ENCODE results near the gene ZNF804A. TPM values are rescaled to one million over a fixed set of nuclear protein-coding genes. Genes with fewer than 3 reads are reported as not detected.

The ZNF804A gene
- total and polyA plus RNA-seq, 2 experiments from 2014 or later = 0.65 to 0.70 TPM

GRCh38 chr2:184769686-184770085 is 171.4 kb downstream of the ZNF804A start:
- 90% methylated on average over 1 of the region's 1 CpG for WGBS, 2 experiments (ENCODE audit: low coverage in 1 of 2, low lambda C conversion rate in 2 of 2, missing lambda C conversion rate in 2 of 2)
- H3K4me1 ChIP-seq (ENCODE audit: insufficient read depth) = peaks cover 12% of the 10 kb centered on the region
- no peaks in the 10 kb centered on the region for H3K9me3 ChIP-seq (ENCODE audit: low read depth)
- H4K20me1 ChIP-seq (ENCODE audit: insufficient read depth) = no peaks in the 10 kb centered on the region
- H3K9me2 ChIP-seq (ENCODE audit: insufficient read depth) = no peaks in the 10 kb centered on the region
- no peak overlapping the region for H3K4me2 ChIP-seq (ENCODE audit: unreplicated experiment)
- TF ChIP-seq EZH2 (IDR thresholded peaks at IDR 0.05; ENCODE audit: insufficient read depth, poor library complexity, severe bottlenecking) (no peak), EZH2phosphoT487 (IDR thresholded peaks at IDR 0.05; ENCODE audit: insufficient read depth, low read depth) (no peak)
- H3K9ac ChIP-seq = no peak overlapping the region
- H2AFZ ChIP-seq = no peak overlapping the region
- no peak overlapping the region for H3K27ac ChIP-seq
- H3F3A ChIP-seq (ENCODE audit: insufficient read depth) = peaks cover 4% of the 10 kb centered on the region; the same call in 1 of the 2 replicates
- no peak overlapping the region for H3K4me3 ChIP-seq
- DNase-seq = no peak
- no peaks in the 10 kb centered on the region for H3K79me2 ChIP-seq (ENCODE audit: insufficient read depth)
- no peaks in the 10 kb centered on the region for H3K27me3 ChIP-seq (replicated peaks; ENCODE audit: insufficient read depth)
- in situ Hi-C loops (cut with MboI) = no loop called here
- no peaks in the 10 kb centered on the region for H3K36me3 ChIP-seq (ENCODE audit: low read depth)

DNA sequence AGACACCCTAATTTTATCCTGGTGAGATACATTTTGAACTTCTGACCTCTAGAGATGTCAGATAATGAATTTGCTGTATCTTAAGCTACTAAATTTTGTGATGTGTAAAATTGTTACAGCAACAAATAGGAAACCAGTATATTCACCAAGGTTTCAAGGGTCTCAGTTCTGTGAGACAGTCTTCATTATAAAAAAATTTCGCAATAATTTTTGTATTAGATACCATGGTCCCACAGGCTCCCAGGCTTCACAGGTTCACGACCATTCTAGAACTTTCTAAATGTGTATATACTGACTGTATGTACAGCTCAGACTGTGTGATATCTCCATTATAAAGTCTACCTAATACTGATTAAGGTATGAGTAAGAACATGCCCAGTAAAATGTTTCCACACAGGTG is 181.4 kb downstream of the ZNF804A start:
- H3K9me2 ChIP-seq (ENCODE audit: insufficient read depth) = 0 out of 2 replicates have a peak, but pooled peaks cover 3% of the 10 kb centered on the region
- H3K9me3 ChIP-seq (ENCODE audit: low read depth) = no peaks in the 10 kb centered on the region
- no peak overlapping the region for H3K4me2 ChIP-seq (ENCODE audit: unreplicated experiment)
- H3F3A ChIP-seq (ENCODE audit: insufficient read depth) = no peaks in the 10 kb centered on the region
- H3K79me2 ChIP-seq (ENCODE audit: insufficient read depth) = no peaks in the 10 kb centered on the region
- no peak overlapping the region for H3K9ac ChIP-seq
- H3K36me3 ChIP-seq (ENCODE audit: low read depth) = no peaks in the 10 kb centered on the region
- no peaks in the 10 kb centered on the region for H3K27me3 ChIP-seq (replicated peaks; ENCODE audit: insufficient read depth)
- no peak overlapping the region for H3K4me3 ChIP-seq
- H3K27ac ChIP-seq = no peak overlapping the region
- H2AFZ ChIP-seq = no peak overlapping the region
- WGBS, 2 experiments (ENCODE audit: low coverage in 1 of 2, low lambda C conversion rate in 2 of 2, missing lambda C conversion rate in 2 of 2) = 85% methylated on average over 2 of the region's 2 CpGs
- in situ Hi-C loops (cut with MboI) = no loop called here
- peaks cover 5% of the 10 kb centered on the region; the same call in 1 of the 2 replicates for H3K4me1 ChIP-seq (ENCODE audit: insufficient read depth)
- no peak for DNase-seq
- H4K20me1 ChIP-seq (ENCODE audit: insufficient read depth) = no peaks in the 10 kb centered on the region
- TF ChIP-seq EZH2phosphoT487 (IDR thresholded peaks at IDR 0.05; ENCODE audit: insufficient read depth, low read depth) (no peak), EZH2 (IDR thresholded peaks at IDR 0.05; ENCODE audit: insufficient read depth, poor library complexity, severe bottlenecking) (no peak)

- Histone ChIP-seq H3K4me2 (ENCODE audit: unreplicated experiment) (no peak overlapping the region), H3K27ac (no peak overlapping the region), H3K27me3 (replicated peaks; ENCODE audit: insufficient read depth) (no peaks in the 10 kb centered on the region), H3K9ac (no peak overlapping the region), H3K4me3 (no peak overlapping the region), H4K20me1 (ENCODE audit: insufficient read depth) (no peaks in the 10 kb centered on the region), H3K9me3 (ENCODE audit: low read depth) (no peaks in the 10 kb centered on the region), H3F3A (ENCODE audit: insufficient read depth) (no peaks in the 10 kb centered on the region), H3K79me2 (ENCODE audit: insufficient read depth) (no peaks in the 10 kb centered on the region), H3K9me2 (ENCODE audit: insufficient read depth) (0 out of 2 replicates have a peak, but pooled peaks cover 3% of the 10 kb centered on the region), H2AFZ (no peak overlapping the region), H3K36me3 (ENCODE audit: low read depth) (no peaks in the 10 kb centered on the region), H3K4me1 (ENCODE audit: insufficient read depth) (peaks cover 5% of the 10 kb centered on the region; the same call in 1 of the 2 replicates)
- in situ Hi-C loops (cut with MboI) = no loop called here
- no peak for DNase-seq
- TF ChIP-seq EZH2 (IDR thresholded peaks at IDR 0.05; ENCODE audit: insufficient read depth, poor library complexity, severe bottlenecking) (no peak), EZH2phosphoT487 (IDR thresholded peaks at IDR 0.05; ENCODE audit: insufficient read depth, low read depth) (no peak)
- WGBS, 2 experiments (ENCODE audit: low coverage in 1 of 2, low lambda C conversion rate in 2 of 2, missing lambda C conversion rate in 2 of 2) = 24 to 33% methylated on average over 1 of the region's 1 CpG
These were observed 182.1 kb downstream of the ZNF804A start for GRCh38 chr2:184780384-184780783.

DNA sequence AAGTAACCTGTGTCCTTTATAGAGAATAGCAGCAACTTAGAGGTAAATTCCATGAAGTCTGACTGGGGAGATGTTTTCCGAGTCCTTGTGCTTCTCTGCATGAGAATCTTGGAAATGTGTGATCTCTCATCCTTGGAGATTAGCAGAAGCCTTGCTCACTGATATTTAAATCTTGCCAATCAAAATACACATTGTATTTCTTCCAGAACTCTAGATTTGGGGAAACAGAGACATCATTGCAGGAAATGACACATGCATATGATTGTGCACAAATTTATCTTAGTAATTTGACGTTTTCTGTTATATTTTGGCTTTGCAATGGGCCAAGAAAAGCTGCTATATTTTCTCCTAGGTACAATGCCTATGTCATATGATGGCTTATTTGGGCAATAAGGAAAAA is 182.6 kb downstream of the ZNF804A start:
- WGBS, 2 experiments (ENCODE audit: low coverage in 1 of 2, low lambda C conversion rate in 2 of 2, missing lambda C conversion rate in 2 of 2) = 44 to 55% methylated on average over 2 of the region's 2 CpGs
- Histone ChIP-seq H3K27ac (no peak overlapping the region), H3K9me2 (ENCODE audit: insufficient read depth) (0 out of 2 replicates have a peak, but pooled peaks cover 3% of the 10 kb centered on the region), H3K9ac (no peak overlapping the region), H4K20me1 (ENCODE audit: insufficient read depth) (no peaks in the 10 kb centered on the region), H3F3A (ENCODE audit: insufficient read depth) (no peaks in the 10 kb centered on the region), H2AFZ (no peak overlapping the region), H3K4me2 (ENCODE audit: unreplicated experiment) (no peak overlapping the region), H3K36me3 (ENCODE audit: low read depth) (no peaks in the 10 kb centered on the region), H3K27me3 (replicated peaks; ENCODE audit: insufficient read depth) (no peaks in the 10 kb centered on the region), H3K4me1 (ENCODE audit: insufficient read depth) (peaks cover 5% of the 10 kb centered on the region; the same call in 1 of the 2 replicates), H3K79me2 (ENCODE audit: insufficient read depth) (no peaks in the 10 kb centered on the region), H3K9me3 (ENCODE audit: low read depth) (no peaks in the 10 kb centered on the region), H3K4me3 (no peak overlapping the region)
- DNase-seq = no peak
- in situ Hi-C loops (cut with MboI) = no loop called here
- TF ChIP-seq EZH2phosphoT487 (IDR thresholded peaks at IDR 0.05; ENCODE audit: insufficient read depth, low read depth) (no peak), EZH2 (IDR thresholded peaks at IDR 0.05; ENCODE audit: insufficient read depth, poor library complexity, severe bottlenecking) (no peak)

Data from GM23248 (cell line).